Measurements from ENCODE around the gene FOXQ1. TPM values are rescaled to one million over a fixed set of nuclear protein-coding genes. Genes with fewer than 3 reads are reported as not detected.

Gene FOXQ1
- total and polyA plus RNA-seq, 2 of the 13 experiments (the other 11 are each of a cell fraction or from before 2014, with no cell fraction given), result 35.2 to 39.8 TPM

- TF ChIP-seq PRDM15 (CRISPR knock-in tag; IDR thresholded peaks at IDR 0.05) (peak; percentile 57; the same call in 1 of the 2 replicates), GLMP (CRISPR knock-in tag; IDR thresholded peaks at IDR 0.05; ENCODE audit: borderline replicate concordance) (no peak), SOX5 (CRISPR knock-in tag; IDR thresholded peaks at IDR 0.05; ENCODE audit: borderline replicate concordance) (peak; percentile 18; the same call in 1 of the 2 replicates), BCL6 (CRISPR knock-in tag; IDR thresholded peaks at IDR 0.05) (peak; percentile 28; the same call in 1 of the 2 replicates), CCAR2 (optimal IDR thresholded peaks at IDR 0.05; ENCODE audit: low read depth, low read length) (peak; percentile 30), ZNF619 (CRISPR knock-in tag; IDR thresholded peaks at IDR 0.05) (0 out of 2 replicates have a peak, but pooled peaks have one; percentile 35), ZUFSP (CRISPR knock-in tag; IDR thresholded peaks at IDR 0.05; ENCODE audit: borderline replicate concordance) (no peak), MYC (CRISPR knock-in tag; IDR thresholded peaks at IDR 0.05; ENCODE audit: borderline replicate concordance) (peak; percentile 70), ZMYM4 (CRISPR knock-in tag; IDR thresholded peaks at IDR 0.05) (peak; percentile 72), ZBTB2 (CRISPR knock-in tag; IDR thresholded peaks at IDR 0.05; ENCODE audit: low read depth) (peak; percentile 75), ZNF724P (CRISPR knock-in tag; IDR thresholded peaks at IDR 0.05; ENCODE audit: borderline replicate concordance) (peak; percentile 80; the same call in 1 of the 2 replicates), HNF4G (IDR thresholded peaks at IDR 0.05; ENCODE audit: borderline replicate concordance, low read depth, low read length) (peak; percentile 96), HNF4G (CRISPR knock-in tag; IDR thresholded peaks at IDR 0.05; ENCODE audit: borderline replicate concordance, low read depth) (peak; percentile 88), ZBTB8A (CRISPR knock-in tag; IDR thresholded peaks at IDR 0.05; ENCODE audit: borderline replicate concordance, low read depth) (no peak), HOXA9 (CRISPR knock-in tag; IDR thresholded peaks at IDR 0.05; ENCODE audit: borderline replicate concordance) (peak; percentile 85; the same call in 1 of the 2 replicates), SALL2 (CRISPR knock-in tag; IDR thresholded peaks at IDR 0.05) (peak; percentile 83), ZNF138 (CRISPR knock-in tag; IDR thresholded peaks at IDR 0.05; ENCODE audit: low read depth) (no peak), DPF2 (CRISPR knock-in tag; IDR thresholded peaks at IDR 0.05; ENCODE audit: borderline replicate concordance, low read depth) (no peak), ZNF136 (CRISPR knock-in tag; IDR thresholded peaks at IDR 0.05; ENCODE audit: low read depth) (no peak), ZSCAN20 (CRISPR knock-in tag; IDR thresholded peaks at IDR 0.05; ENCODE audit: borderline replicate concordance) (peak; percentile 82; the same call in 1 of the 2 replicates), ZC3H4 (CRISPR knock-in tag; IDR thresholded peaks at IDR 0.05; ENCODE audit: borderline replicate concordance) (0 out of 2 replicates have a peak, but pooled peaks have one; percentile 58)
Observed at GRCh38 chr6:1313767-1314503, 2.0 kb downstream of the FOXQ1 start (continued).
